Esophagus muscularis mucosa (tissue), 3 donors: Measurements from ENCODE around the gene ANKS1A.

ENCODE experiments used
- POLR2A ChIP-seq: fragments of 450-650 bp; IDR thresholded peaks from one replicate; pipeline ENCODE4 v1.6.1; 2017; ENCODE audit warnings: antibody characterized with exemption, moderate library complexity, mild to moderate bottlenecking, low read depth
- TF ChIP-seq, protein P1 (sequence below), 3 experiments: fragments of 200-600 bp in 2 of 3; fragments of 450-650 bp in 1 of 3; sonication (generic) in 2 of 3; IDR thresholded peaks; one replicate each; pipeline ENCODE4 v1.5.1; 2017 to 2019; ENCODE audit warnings: antibody characterized with exemption in 3 of 3, mild to moderate bottlenecking in 2 of 3, moderate library complexity in 1 of 3

DNA sequence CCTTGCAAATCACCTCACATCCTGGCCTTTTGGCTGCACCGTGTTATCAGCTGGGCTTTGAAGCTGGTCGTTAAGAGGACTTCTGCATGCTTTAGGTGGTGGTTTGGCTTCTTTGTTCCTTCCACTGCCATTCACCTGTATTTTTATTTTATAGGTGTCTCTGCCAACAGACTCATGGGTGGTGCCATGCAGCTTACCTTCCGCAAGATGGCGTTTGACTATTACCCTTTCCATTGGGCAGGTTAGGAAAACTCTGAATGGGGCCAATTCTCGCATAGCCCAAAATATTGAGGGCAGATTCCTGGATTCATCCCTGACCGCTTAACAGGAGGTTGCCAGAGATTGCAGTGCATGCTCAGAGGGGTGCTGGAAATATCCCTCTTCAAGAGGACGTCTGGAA, 33.6 kb upstream of the ANKS1A start:
- TF ChIP-seq, protein P1, sequence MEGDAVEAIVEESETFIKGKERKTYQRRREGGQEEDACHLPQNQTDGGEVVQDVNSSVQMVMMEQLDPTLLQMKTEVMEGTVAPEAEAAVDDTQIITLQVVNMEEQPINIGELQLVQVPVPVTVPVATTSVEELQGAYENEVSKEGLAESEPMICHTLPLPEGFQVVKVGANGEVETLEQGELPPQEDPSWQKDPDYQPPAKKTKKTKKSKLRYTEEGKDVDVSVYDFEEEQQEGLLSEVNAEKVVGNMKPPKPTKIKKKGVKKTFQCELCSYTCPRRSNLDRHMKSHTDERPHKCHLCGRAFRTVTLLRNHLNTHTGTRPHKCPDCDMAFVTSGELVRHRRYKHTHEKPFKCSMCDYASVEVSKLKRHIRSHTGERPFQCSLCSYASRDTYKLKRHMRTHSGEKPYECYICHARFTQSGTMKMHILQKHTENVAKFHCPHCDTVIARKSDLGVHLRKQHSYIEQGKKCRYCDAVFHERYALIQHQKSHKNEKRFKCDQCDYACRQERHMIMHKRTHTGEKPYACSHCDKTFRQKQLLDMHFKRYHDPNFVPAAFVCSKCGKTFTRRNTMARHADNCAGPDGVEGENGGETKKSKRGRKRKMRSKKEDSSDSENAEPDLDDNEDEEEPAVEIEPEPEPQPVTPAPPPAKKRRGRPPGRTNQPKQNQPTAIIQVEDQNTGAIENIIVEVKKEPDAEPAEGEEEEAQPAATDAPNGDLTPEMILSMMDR (IDR thresholded peaks at IDR 0.05): no peak
- no peak for TF ChIP-seq POLR2A
